BJ (cell line): ENCODE measurements around the gene CTNNA2. TPM values are rescaled to one million over a fixed set of nuclear protein-coding genes. Genes with fewer than 3 reads are reported as not detected.

Experiments used
- CTCF ChIA-PET: fragments of 350-600 bp; formaldehyde crosslinking; extraction: SDS; loops from one replicate; lab custom pipeline; 2021; ENCODE audit warnings: antibody characterized with exemption, inconsistent platforms; lab: Yijun Ruan, JAX
- POLR2A ChIA-PET: fragments of 300-600 bp; sonication (Branson Sonifier 250); formaldehyde crosslinking; extraction: SDS; loops from one replicate; lab custom pipeline; 2021; ENCODE audit warnings: antibody characterized with exemption; lab: Charles Lee
- DNase-seq: peaks from one replicate; pipeline ENCODE4 v3.0.0-alpha.2; 2011; ENCODE audit warnings: low read depth
- H3K27me3 ChIP-seq: 2 replicates; pipeline ENCODE4 v1.6.0; 2011; ENCODE audit warnings: low read length; ENCODE audit not compliant: control insufficient read depth, insufficient read depth
- H3K36me3 ChIP-seq: 2 replicates; pipeline ENCODE4 v1.5.1; 2011; ENCODE audit warnings: low read length; ENCODE audit not compliant: control insufficient read depth, insufficient read depth
- H3K4me3 ChIP-seq: 2 replicates; pipeline ENCODE4 v1.5.1; 2011; ENCODE audit warnings: low read depth, mild to moderate bottlenecking, control low read depth, low read length
- CTCF ChIP-seq: IDR thresholded peaks from 2 replicates; pipeline ENCODE4 v1.5.1; 2011; ENCODE audit warnings: low read depth, mild to moderate bottlenecking, control low read depth, inconsistent platforms, low read length, moderate library complexity; ENCODE audit not compliant: insufficient read depth
- polyA plus RNA-seq: library from polyadenylated mRNA; depleted of rRNA; stranded (reverse); fragments of >200 nt; gene quantifications from 2 replicates; pipeline ENCODE4 v1.2.3, GENCODE V29; 2011

CTNNA2 gene
- polyA plus RNA-seq, 1 experiment = not detected

- no peak for DNase-seq
- no peak for TF ChIP-seq CTCF
- ChIA-PET POLR2A (no interaction called here), CTCF (interaction anchor here (0.7 to 6.4 kb wide), 4 partner anchors 45 to 183 kb away, joined by 3 to 96 read pairs (median 8); no protein-coding TSS in a partner anchor)
- Histone ChIP-seq H3K27me3 (no peaks in the 10 kb centered on the region), H3K4me3 (no peak overlapping the region), H3K36me3 (no peaks in the 10 kb centered on the region)
These were observed 814.0 kb downstream of the CTNNA2 start for GRCh38 chr2:80326861-80327260.

- H3K4me3 ChIP-seq = no peak overlapping the region
- no peak for TF ChIP-seq CTCF
- no peaks in the 10 kb centered on the region for H3K36me3 ChIP-seq
- H3K27me3 ChIP-seq = no peaks in the 10 kb centered on the region
- CTCF ChIA-PET = interaction anchor here (1.9 to 6.4 kb wide), 2 partner anchors 170 to 182 kb away, joined by 5 to 96 read pairs; no protein-coding TSS in a partner anchor
- POLR2A ChIA-PET = no interaction called here
- no peak for DNase-seq
These were observed 815.3 kb downstream of the CTNNA2 start for GRCh38 chr2:80328159-80328571.

GRCh38 chr2:80329491-80329890, 816.6 kb downstream of the CTNNA2 start:
- ChIA-PET POLR2A (no interaction called here), CTCF (interaction anchor here (1.5 kb wide), 1 partner anchor 170 kb away, joined by 7 read pairs; no protein-coding TSS in a partner anchor)
- no peak for DNase-seq
- H3K27me3 ChIP-seq = no peaks in the 10 kb centered on the region
- no peak for TF ChIP-seq CTCF
- H3K4me3 ChIP-seq = no peak overlapping the region
- no peaks in the 10 kb centered on the region for H3K36me3 ChIP-seq

GRCh38 chr2:80330527-80331450, 817.9 kb downstream of the CTNNA2 start:
- ChIA-PET POLR2A (no interaction called here), CTCF (interaction anchor here (1.5 kb wide), 1 partner anchor 168 kb away, joined by 7 read pairs; no protein-coding TSS in a partner anchor)
- Histone ChIP-seq H3K4me3 (no peak overlapping the region), H3K27me3 (no peaks in the 10 kb centered on the region), H3K36me3 (no peaks in the 10 kb centered on the region)
- TF ChIP-seq CTCF = no peak
- no peak for DNase-seq

GRCh38 chr2:80333886-80334285, 821.0 kb downstream of the CTNNA2 start:
- ChIA-PET POLR2A (no interaction called here), CTCF (interaction anchor here (0.6 kb wide), 1 partner anchor 167 kb away, joined by 3 read pairs; no protein-coding TSS in a partner anchor)
- no peak for DNase-seq

More at GRCh38 chr2:80333886-80334285, 821.0 kb downstream of the CTNNA2 start:
- Histone ChIP-seq H3K36me3 (no peaks in the 10 kb centered on the region), H3K27me3 (no peaks in the 10 kb centered on the region), H3K4me3 (no peak overlapping the region)
- TF ChIP-seq CTCF = no peak
